Prostate gland (tissue), 2 donors: Measurements from ENCODE around the gene NPR1.

Experiments used
- POLR2AphosphoS5 ChIP-seq: sonication (generic); formaldehyde crosslinking; IDR thresholded peaks from one replicate; pipeline ENCODE4 v1.6.1; 2017; ENCODE audit warnings: antibody characterized with exemption
- TF ChIP-seq, protein P1 (sequence below), 4 experiments: fragments of 200-600 bp in 2 of 4; fragments of 450-650 bp in 2 of 4; sonication (generic) in 2 of 4; IDR thresholded peaks; 1 replicate in 3 of 4; 2 replicates in 1 of 4; pipeline ENCODE4 v1.5.1; 2016 to 2019; ENCODE audit warnings: antibody characterized with exemption in 4 of 4, mild to moderate bottlenecking in 2 of 4, moderate library complexity in 2 of 4

DNA sequence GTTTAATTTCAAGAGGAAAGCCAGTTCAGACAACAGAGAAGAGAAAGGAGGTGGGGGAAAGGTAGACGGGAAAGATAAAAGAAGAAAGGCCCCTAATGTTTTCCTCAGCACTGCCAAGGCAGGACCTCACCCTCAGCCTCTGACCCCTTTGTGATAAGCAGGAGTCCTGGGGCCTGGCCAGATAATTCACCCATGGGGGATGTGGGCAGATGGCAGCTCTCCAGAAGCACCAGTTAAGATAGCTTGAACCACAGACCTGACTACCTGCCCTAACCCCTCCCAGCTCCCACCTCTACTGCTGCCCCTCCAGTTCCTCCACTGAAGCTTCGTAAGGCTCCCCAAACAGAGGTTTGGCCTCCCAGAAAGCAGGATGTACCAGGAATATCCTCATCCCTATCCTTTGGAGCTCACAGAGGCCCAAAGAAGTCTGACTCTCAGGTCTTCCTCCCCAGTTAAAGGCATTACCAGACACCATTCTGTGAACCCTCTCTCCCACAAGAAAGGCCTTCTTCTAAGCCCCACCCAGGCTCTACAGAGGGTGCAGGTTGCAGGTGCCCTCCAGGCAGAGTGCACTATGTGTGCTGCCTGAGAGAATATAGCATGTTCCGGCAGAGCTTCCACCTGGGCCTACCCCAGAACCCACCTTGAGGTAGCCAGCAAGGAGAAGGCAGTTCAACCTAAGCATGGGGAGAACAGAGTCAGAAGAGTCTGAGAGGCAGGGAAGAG lies 29.2 kb upstream of the NPR1 start:
- TF ChIP-seq POLR2AphosphoS5: no peak
- TF ChIP-seq, protein P1, sequence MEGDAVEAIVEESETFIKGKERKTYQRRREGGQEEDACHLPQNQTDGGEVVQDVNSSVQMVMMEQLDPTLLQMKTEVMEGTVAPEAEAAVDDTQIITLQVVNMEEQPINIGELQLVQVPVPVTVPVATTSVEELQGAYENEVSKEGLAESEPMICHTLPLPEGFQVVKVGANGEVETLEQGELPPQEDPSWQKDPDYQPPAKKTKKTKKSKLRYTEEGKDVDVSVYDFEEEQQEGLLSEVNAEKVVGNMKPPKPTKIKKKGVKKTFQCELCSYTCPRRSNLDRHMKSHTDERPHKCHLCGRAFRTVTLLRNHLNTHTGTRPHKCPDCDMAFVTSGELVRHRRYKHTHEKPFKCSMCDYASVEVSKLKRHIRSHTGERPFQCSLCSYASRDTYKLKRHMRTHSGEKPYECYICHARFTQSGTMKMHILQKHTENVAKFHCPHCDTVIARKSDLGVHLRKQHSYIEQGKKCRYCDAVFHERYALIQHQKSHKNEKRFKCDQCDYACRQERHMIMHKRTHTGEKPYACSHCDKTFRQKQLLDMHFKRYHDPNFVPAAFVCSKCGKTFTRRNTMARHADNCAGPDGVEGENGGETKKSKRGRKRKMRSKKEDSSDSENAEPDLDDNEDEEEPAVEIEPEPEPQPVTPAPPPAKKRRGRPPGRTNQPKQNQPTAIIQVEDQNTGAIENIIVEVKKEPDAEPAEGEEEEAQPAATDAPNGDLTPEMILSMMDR (IDR thresholded peaks at IDR 0.05): no peak
